ENCODE measurements around the gene SLC2A1. TPM values are rescaled to one million over a fixed set of nuclear protein-coding genes. Genes with fewer than 3 reads are reported as not detected.

The SLC2A1 gene
- total RNA-seq, 1 donor from 2014 or later: 506 TPM

DNA sequence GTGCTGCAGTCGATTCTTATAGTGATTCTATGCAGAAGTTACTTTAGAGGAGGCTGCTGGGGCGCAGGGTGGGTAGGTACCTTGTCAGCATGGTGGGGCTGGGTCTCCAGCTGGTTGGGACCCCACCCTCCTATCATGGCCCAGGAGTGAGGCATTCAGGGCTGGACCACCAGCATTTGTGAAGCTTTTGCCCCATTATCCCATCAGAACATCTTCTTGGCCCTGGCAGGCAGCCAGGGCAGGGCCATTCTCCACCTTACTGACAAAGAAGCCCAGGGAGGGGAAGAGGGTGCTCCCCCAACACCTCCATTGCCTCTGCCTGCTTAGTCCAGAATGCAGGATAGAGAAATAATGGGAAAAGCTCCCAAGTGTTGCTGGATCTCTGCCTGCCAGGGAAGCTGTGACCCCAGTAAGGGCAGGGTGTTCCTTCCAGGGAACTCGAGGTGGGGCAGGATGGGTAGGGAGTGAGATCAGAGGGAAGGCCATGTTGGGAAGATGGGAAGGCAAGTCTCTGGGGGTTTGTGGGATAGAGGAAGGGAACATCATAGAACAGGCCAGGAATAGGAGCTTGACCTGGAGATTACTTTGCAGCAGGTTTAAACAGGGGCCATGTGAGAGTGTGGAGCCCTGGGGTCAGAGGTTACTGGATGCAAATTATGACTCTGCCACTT, 16.2 kb upstream of the SLC2A1 start:
- no peak overlapping the region for H3K27ac Mint-ChIP-seq (ENCODE audit: unreplicated experiment)

DNA sequence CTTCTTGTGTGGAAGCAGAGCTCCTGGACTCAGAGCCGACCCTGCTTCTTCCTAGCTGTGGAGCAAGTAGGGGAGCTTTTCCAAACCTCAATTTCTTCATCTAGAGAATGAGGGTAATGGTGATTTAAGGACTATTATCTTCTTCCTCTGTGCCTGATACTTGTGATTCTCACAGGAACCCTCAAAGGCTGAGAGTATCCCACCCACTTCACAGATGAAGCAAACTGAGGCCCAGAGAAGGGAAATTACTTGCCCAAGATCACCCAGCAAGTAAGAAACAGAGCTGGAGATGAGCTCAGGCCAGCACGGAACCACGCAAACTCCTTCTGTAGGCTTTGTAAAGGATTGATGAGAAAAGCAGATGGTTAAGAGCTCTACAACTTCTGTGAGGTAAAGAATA, 15.1 kb upstream of the SLC2A1 start:
- Histone ChIP-seq H3K79me2 (ENCODE audit: insufficient read depth, low read length) (no peaks in the 10 kb centered on the region), H3K4me1 (ENCODE audit: insufficient read depth, low read length) (peaks cover 20% of the 10 kb centered on the region), H2AFZ (ENCODE audit: low read depth, low read length) (no peak overlapping the region), H3K9me3 (ENCODE audit: insufficient read depth, low read depth, low read length) (no peaks in the 10 kb centered on the region), H3K36me3 (ENCODE audit: insufficient read depth, low read length) (no peaks in the 10 kb centered on the region), H3K4me3 (ENCODE audit: insufficient read depth, low read depth, low read length) (no peak overlapping the region), H4K20me1 (ENCODE audit: insufficient read depth, low read length) (no peaks in the 10 kb centered on the region), H3K27me3 (ENCODE audit: insufficient read depth, low read length) (no peaks in the 10 kb centered on the region), H3K27ac (ENCODE audit: low read depth, low read length) (no peak overlapping the region), H3K4me2 (ENCODE audit: low read length) (no peak overlapping the region), H3K9ac (ENCODE audit: low read length) (peak overlapping the region; percentile 20)
- H3K27me3 Mint-ChIP-seq (ENCODE audit: low read depth, unreplicated experiment): no peaks in the 10 kb centered on the region
- no peak overlapping the region for H3K4me3 Mint-ChIP-seq (ENCODE audit: unreplicated experiment)
- H3K27ac Mint-ChIP-seq (ENCODE audit: unreplicated experiment): peak overlapping the region; percentile 72
- peaks cover 16% of the 10 kb centered on the region for H3K4me1 Mint-ChIP-seq (ENCODE audit: low read depth, unreplicated experiment)
- DNase-seq (ENCODE audit: low read depth) (no peak), FAIRE-seq (no peak)
- TF ChIP-seq, protein P1, sequence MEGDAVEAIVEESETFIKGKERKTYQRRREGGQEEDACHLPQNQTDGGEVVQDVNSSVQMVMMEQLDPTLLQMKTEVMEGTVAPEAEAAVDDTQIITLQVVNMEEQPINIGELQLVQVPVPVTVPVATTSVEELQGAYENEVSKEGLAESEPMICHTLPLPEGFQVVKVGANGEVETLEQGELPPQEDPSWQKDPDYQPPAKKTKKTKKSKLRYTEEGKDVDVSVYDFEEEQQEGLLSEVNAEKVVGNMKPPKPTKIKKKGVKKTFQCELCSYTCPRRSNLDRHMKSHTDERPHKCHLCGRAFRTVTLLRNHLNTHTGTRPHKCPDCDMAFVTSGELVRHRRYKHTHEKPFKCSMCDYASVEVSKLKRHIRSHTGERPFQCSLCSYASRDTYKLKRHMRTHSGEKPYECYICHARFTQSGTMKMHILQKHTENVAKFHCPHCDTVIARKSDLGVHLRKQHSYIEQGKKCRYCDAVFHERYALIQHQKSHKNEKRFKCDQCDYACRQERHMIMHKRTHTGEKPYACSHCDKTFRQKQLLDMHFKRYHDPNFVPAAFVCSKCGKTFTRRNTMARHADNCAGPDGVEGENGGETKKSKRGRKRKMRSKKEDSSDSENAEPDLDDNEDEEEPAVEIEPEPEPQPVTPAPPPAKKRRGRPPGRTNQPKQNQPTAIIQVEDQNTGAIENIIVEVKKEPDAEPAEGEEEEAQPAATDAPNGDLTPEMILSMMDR (IDR thresholded peaks at IDR 0.05; ENCODE audit: insufficient read depth, low read depth, low read length): no peak
- H3K9me3 Mint-ChIP-seq (ENCODE audit: unreplicated experiment): no peaks in the 10 kb centered on the region
- peaks cover 23% of the 10 kb centered on the region for H3K36me3 Mint-ChIP-seq (ENCODE audit: low read depth, unreplicated experiment)

More for the DNA sequence above, 16.2 kb upstream of the SLC2A1 start:
- Mint-ChIP-seq H3K27me3 (ENCODE audit: low read depth, unreplicated experiment) (peaks cover 1% of the 10 kb centered on the region), H3K36me3 (ENCODE audit: low read depth, unreplicated experiment) (peaks cover 31% of the 10 kb centered on the region), H3K4me3 (ENCODE audit: unreplicated experiment) (no peak overlapping the region), H3K4me1 (ENCODE audit: low read depth, unreplicated experiment) (peaks cover 16% of the 10 kb centered on the region), H3K9me3 (ENCODE audit: unreplicated experiment) (no peaks in the 10 kb centered on the region)
- no peak overlapping the region for H3K27ac ChIP-seq (ENCODE audit: low read depth, low read length)
- TF ChIP-seq, protein P1 (IDR thresholded peaks at IDR 0.05; ENCODE audit: insufficient read depth, low read depth, low read length): no peak
- no peak for TF ChIP-seq EZH2 (IDR thresholded peaks at IDR 0.05; ENCODE audit: insufficient read depth, low read length)
- H4K20me1 ChIP-seq (ENCODE audit: insufficient read depth, low read length): no peaks in the 10 kb centered on the region
- no peak overlapping the region for H3K9ac ChIP-seq (ENCODE audit: low read length)
- peaks cover 25% of the 10 kb centered on the region for H3K4me1 ChIP-seq (ENCODE audit: insufficient read depth, low read length)
- no peaks in the 10 kb centered on the region for H3K9me3 ChIP-seq (ENCODE audit: insufficient read depth, low read depth, low read length)
- no peaks in the 10 kb centered on the region for H3K79me2 ChIP-seq (ENCODE audit: insufficient read depth, low read length)
- no peak for DNase-seq (ENCODE audit: low read depth)
- no peak overlapping the region for H3K4me2 ChIP-seq (ENCODE audit: low read length)
- no peak for FAIRE-seq
- H3K36me3 ChIP-seq (ENCODE audit: insufficient read depth, low read length): no peaks in the 10 kb centered on the region
- H2AFZ ChIP-seq (ENCODE audit: low read depth, low read length): no peak overlapping the region
- H3K4me3 ChIP-seq (ENCODE audit: insufficient read depth, low read depth, low read length): no peak overlapping the region
- H3K27me3 ChIP-seq (ENCODE audit: insufficient read depth, low read length): no peaks in the 10 kb centered on the region

DNA sequence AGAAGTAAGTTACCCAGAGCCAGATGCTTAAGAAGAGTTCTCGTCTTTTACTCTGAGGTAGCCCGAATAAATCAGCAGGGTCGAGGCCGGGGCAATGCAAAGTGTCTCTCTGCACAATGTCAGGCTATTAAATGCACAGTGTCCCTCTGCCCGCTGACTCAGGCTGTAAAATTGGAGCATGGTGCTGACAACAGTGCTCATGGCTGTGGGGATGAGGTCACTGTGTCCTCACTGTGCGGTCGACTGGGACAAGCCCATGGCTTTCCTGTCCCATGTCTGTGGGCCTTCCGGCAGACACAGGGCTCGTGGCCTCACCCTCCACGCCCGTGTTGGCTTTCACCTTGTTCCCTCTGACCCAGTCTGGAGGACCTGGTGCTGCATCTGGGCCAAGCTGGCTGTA, 14.6 kb upstream of the SLC2A1 start:
- H3K27ac ChIP-seq (ENCODE audit: low read depth, low read length): no peak overlapping the region
- no peak overlapping the region for H3K4me3 ChIP-seq (ENCODE audit: insufficient read depth, low read depth, low read length)
- no peaks in the 10 kb centered on the region for H4K20me1 ChIP-seq (ENCODE audit: insufficient read depth, low read length)
- H3K4me1 ChIP-seq (ENCODE audit: insufficient read depth, low read length): peaks cover 15% of the 10 kb centered on the region
- FAIRE-seq: no peak
- H3K4me2 ChIP-seq (ENCODE audit: low read length): peak overlapping the region; percentile 31
- Mint-ChIP-seq H3K27me3 (ENCODE audit: low read depth, unreplicated experiment) (no peaks in the 10 kb centered on the region), H3K4me1 (ENCODE audit: low read depth, unreplicated experiment) (peaks cover 13% of the 10 kb centered on the region), H3K9me3 (ENCODE audit: unreplicated experiment) (no peaks in the 10 kb centered on the region), H3K27ac (ENCODE audit: unreplicated experiment) (peak overlapping the region; percentile 47), H3K4me3 (ENCODE audit: unreplicated experiment) (no peak overlapping the region), H3K36me3 (ENCODE audit: low read depth, unreplicated experiment) (peaks cover 21% of the 10 kb centered on the region)
- no peaks in the 10 kb centered on the region for H3K9me3 ChIP-seq (ENCODE audit: insufficient read depth, low read depth, low read length)
- H3K27me3 ChIP-seq (ENCODE audit: insufficient read depth, low read length): no peaks in the 10 kb centered on the region
- no peaks in the 10 kb centered on the region for H3K79me2 ChIP-seq (ENCODE audit: insufficient read depth, low read length)
- no peaks in the 10 kb centered on the region for H3K36me3 ChIP-seq (ENCODE audit: insufficient read depth, low read length)
- H3K9ac ChIP-seq (ENCODE audit: low read length): peak overlapping the region; percentile 20
- DNase-seq (ENCODE audit: low read depth): peak; percentile 47
- no peak for TF ChIP-seq EZH2 (IDR thresholded peaks at IDR 0.05; ENCODE audit: insufficient read depth, low read length)
- TF ChIP-seq, protein P1 (IDR thresholded peaks at IDR 0.05; ENCODE audit: insufficient read depth, low read depth, low read length): no peak
- peak overlapping the region; percentile 36 for H2AFZ ChIP-seq (ENCODE audit: low read depth, low read length)
